A549 (cell line): ENCODE data around the gene DCBLD2.

Experiments
- ATOH8 ChIP-seq: fragments of 250-450 bp; sonication (Bioruptor Pico); IDR thresholded peaks from 2 replicates; pipeline ENCODE4 v1.5.0; 2020; ENCODE audit warnings: low read depth, mild to moderate bottlenecking, moderate library complexity
- BHLHE40 ChIP-seq: IDR thresholded peaks from 2 replicates; pipeline ENCODE4 v1.6.1; 2012; ENCODE audit warnings: low read depth, low read length, inconsistent platforms
- CEBPB ChIP-seq, 2 experiments: fragments of >200 bp in 1 of 2; sonication (Bioruptor Twin) in 1 of 2; formaldehyde crosslinking in 1 of 2; IDR thresholded peaks; 2 replicates each; pipeline ENCODE4 v1.6.1; 2012 to 2016
- CTCF ChIP-seq: fragments of >200 bp; sonication (Bioruptor Twin); formaldehyde crosslinking; IDR thresholded peaks from 3 replicates; pipeline ENCODE4 v1.5.1; 2016
- E2F6 ChIP-seq: IDR thresholded peaks from 2 replicates; pipeline ENCODE4 v1.6.1; 2012; ENCODE audit warnings: low read depth, borderline replicate concordance
- ELK1 ChIP-seq: fragments of 150-350 bp; IDR thresholded peaks from 2 replicates; pipeline ENCODE4 v1.6.1; 2014; ENCODE audit warnings: low read depth, mild to moderate bottlenecking, low read length
- EP300 ChIP-seq, 2 experiments: fragments of >200 bp; sonication (Bioruptor Twin); formaldehyde crosslinking; IDR thresholded peaks; 2 replicates in 1 of 2; 3 replicates in 1 of 2; pipeline ENCODE4 v1.6.1; 2016 to 2017
- FOXS1 ChIP-seq: fragments of 250-450 bp; sonication (Bioruptor Pico); IDR thresholded peaks from 2 replicates; pipeline ENCODE4 v1.5.0; 2020; ENCODE audit warnings: mild to moderate bottlenecking, moderate library complexity
- HDAC2 ChIP-seq: fragments of 200-600 bp; sonication (generic); IDR thresholded peaks from 2 replicates; pipeline ENCODE4 v1.6.1; 2016
- HOXB5 ChIP-seq: fragments of 250-450 bp; sonication (Bioruptor Pico); IDR thresholded peaks from 2 replicates; pipeline ENCODE4 v1.5.0; 2020; ENCODE audit warnings: mild to moderate bottlenecking, moderate library complexity
- JUN ChIP-seq, 2 experiments: fragments of >200 bp; sonication (Bioruptor Twin); formaldehyde crosslinking; IDR thresholded peaks; 2 replicates in 1 of 2; 3 replicates in 1 of 2; pipeline ENCODE4 v1.6.1; 2016 to 2017
- MAFK ChIP-seq: fragments of 450-650 bp; IDR thresholded peaks from 2 replicates; pipeline ENCODE4 v1.6.1; 2014; ENCODE audit not compliant: partially characterized antibody
- PHF8 ChIP-seq: fragments of 200-600 bp; sonication (generic); IDR thresholded peaks from 2 replicates; pipeline ENCODE4 v1.6.1; 2016; ENCODE audit warnings: low read depth, mild to moderate bottlenecking, antibody characterized with exemption, moderate library complexity, borderline replicate concordance
- SMC3 ChIP-seq: fragments of >200 bp; sonication (Bioruptor Twin); formaldehyde crosslinking; IDR thresholded peaks from 3 replicates; pipeline ENCODE4 v1.6.1; 2018; ENCODE audit warnings: inconsistent platforms

GRCh38 chr3:98894791-98895576 is 6.5 kb downstream of the DCBLD2 start:
- TF ChIP-seq BHLHE40 (no peak), CTCF (no peak), PHF8 (no peak), ELK1 (no peak), JUN (IDR thresholded peaks at IDR 0.05) (peak in 1 of 2 experiments; percentile 7; a peak in 1 of 5 replicates), SMC3 (no peak), E2F6 (no peak), ATOH8 (CRISPR knock-in tag) (no peak), CEBPB (IDR thresholded peaks at IDR 0.05) (no peak), EP300 (IDR thresholded peaks at IDR 0.05) (no peak), HDAC2 (no peak), HOXB5 (no peak), FOXS1 (CRISPR knock-in tag) (no peak), MAFK (no peak)
